ENCODE results near the gene VWA5B1.

The VWA5B1 gene

GRCh38 chr1:20399606-20400180 lies 109.0 kb downstream of the VWA5B1 start:
- no peak for DNase-seq

GRCh38 chr1:20400341-20401177 lies 109.9 kb downstream of the VWA5B1 start:
- DNase-seq = no peak

GRCh38 chr1:20401405-20402010 lies 110.8 kb downstream of the VWA5B1 start:
- no peak for DNase-seq

- peak; percentile 19 for DNase-seq
Observed at GRCh38 chr1:20402585-20403422, 112.1 kb downstream of the VWA5B1 start.

- DNase-seq = no peak
Observed at GRCh38 chr1:20403423-20404145, 112.9 kb downstream of the VWA5B1 start.

GRCh38 chr1:20404466-20404865 lies 113.8 kb downstream of the VWA5B1 start:
- DNase-seq = no peak

All from NCI-H1092 (cell line).